RWPE1 (cell line): ENCODE data around the gene PLA2G7.

ENCODE experiments used
- CTCF ChIA-PET: fragments of 350-600 bp; sonication (Branson Sonifier 250); formaldehyde crosslinking; extraction: SDS; loops from one replicate; lab custom pipeline; 2021; lab: Yijun Ruan, JAX
- POLR2A ChIA-PET: fragments of 400-600 bp; formaldehyde crosslinking; extraction: SDS; loops from one replicate; lab custom pipeline; 2020; ENCODE audit warnings: antibody characterized with exemption; ENCODE audit not compliant: low non-redundant PET; lab: Yijun Ruan, JAX
- DNase-seq: peaks from one replicate; pipeline ENCODE4 v3.0.0; 2012; ENCODE audit warnings: low spot score
- H3K27ac ChIP-seq: fragments of 450-650 bp; 2 replicates; pipeline ENCODE4 v1.5.1; 2017
- TF ChIP-seq, protein P1 (sequence below): fragments of 450-650 bp; conservative IDR thresholded peaks from 2 replicates; pipeline ENCODE4 v1.5.1; 2017; ENCODE audit warnings: low read depth, mild to moderate bottlenecking

Gene PLA2G7

DNA sequence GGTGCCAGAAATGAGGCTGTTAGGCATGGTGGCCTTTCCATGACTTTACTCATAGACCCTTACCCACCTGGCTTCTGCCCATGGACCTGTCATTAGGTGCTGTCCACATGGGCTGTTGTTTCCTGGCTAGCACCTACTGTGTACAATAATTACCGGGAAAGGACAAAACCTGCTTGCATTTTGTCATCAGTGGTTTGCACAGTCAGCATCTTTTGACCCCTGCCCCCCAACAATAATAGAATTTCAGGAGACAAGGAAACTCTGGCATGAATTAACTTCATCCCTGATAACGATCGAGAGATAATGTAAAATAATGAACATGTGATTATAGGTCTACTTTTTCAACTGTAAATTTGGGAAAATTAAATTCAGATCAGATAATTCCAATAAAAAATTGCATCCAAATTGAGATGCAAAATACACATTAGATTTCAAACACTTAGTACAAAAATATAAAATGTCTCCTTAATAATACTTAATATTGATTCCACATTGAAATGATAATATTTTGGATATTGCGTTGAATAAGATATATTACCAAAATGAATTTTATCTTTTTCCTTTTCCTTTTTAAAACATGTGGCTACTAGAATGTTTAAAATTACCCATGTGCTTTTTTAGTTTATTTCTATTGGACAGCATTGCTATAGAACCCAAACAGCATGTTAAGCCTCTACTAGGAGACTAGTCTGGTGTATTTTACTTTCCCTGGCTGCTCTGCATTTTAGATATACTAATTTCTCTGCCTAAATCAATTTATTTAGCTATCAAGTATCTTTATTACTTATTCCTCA lies 24.0 kb upstream of the PLA2G7 start:
- CTCF ChIA-PET = no interaction called here
- TF ChIP-seq, protein P1, sequence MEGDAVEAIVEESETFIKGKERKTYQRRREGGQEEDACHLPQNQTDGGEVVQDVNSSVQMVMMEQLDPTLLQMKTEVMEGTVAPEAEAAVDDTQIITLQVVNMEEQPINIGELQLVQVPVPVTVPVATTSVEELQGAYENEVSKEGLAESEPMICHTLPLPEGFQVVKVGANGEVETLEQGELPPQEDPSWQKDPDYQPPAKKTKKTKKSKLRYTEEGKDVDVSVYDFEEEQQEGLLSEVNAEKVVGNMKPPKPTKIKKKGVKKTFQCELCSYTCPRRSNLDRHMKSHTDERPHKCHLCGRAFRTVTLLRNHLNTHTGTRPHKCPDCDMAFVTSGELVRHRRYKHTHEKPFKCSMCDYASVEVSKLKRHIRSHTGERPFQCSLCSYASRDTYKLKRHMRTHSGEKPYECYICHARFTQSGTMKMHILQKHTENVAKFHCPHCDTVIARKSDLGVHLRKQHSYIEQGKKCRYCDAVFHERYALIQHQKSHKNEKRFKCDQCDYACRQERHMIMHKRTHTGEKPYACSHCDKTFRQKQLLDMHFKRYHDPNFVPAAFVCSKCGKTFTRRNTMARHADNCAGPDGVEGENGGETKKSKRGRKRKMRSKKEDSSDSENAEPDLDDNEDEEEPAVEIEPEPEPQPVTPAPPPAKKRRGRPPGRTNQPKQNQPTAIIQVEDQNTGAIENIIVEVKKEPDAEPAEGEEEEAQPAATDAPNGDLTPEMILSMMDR = no peak
- DNase-seq = no peak
- POLR2A ChIA-PET = no interaction called here
- H3K27ac ChIP-seq = no peak overlapping the region

DNA sequence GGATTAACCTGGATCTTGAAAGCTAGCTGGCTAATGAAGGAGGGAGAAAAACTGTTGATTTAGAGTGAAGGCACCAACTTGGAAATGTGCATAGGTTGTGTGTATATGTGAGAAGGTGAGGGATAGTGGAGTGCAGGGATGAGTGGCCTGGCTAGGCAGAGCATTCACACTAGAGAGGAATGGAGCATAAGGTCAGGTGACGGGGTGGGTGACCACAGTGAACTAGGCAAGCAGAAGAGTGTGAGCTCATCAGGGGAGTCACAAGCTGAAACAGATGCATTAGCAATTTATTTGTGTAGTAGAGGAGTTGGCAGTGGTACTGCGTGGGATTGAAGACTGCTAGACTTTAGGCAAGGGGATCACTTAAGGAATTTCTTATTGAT lies 22.0 kb upstream of the PLA2G7 start:
- DNase-seq = no peak
- CTCF ChIA-PET = interaction anchor here (0.6 kb wide), 1 partner anchor 54 kb away, joined by 3 read pairs; no protein-coding TSS in a partner anchor
- POLR2A ChIA-PET = no interaction called here
- no peak overlapping the region for H3K27ac ChIP-seq
- TF ChIP-seq, protein P1 = no peak

DNA sequence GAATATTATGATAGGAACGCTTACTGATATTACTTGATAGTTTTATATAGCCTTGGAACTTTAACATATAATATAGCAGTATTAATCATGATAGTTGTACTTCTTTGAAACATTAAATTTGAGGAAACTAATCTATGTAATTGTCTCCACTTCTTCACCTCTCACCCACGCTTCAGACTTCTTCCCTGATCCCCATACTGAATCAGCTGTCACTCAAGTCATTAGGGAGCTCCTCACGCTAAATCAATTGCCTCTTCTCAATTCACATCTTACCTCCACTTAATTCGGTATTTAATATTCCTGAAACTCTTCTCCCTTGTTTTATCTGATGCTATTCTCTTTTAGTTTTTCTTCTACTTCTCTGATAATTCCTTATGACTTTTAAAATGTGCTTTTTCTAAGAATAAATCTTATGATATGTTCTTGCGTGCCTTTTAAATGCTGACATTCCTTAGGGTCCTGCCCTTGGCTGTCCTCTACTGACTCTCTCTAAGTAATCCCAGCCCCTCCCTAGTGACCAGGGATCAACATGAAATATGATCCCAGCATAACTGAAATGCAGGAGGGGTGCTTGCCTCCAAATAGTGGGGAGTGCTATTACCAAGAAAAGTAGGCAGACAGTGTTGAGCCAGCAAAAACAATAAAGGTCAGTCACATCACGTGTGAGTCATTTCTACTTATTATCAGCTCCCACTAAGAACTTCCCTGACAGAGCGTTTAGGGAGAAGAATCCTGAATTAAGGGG lies 21.5 kb upstream of the PLA2G7 start:
- no peak overlapping the region for H3K27ac ChIP-seq
- TF ChIP-seq, protein P1 = no peak
- ChIA-PET CTCF (interaction anchor here (0.6 kb wide), 1 partner anchor 53 kb away, joined by 3 read pairs; no protein-coding TSS in a partner anchor), POLR2A (no interaction called here)
- peak; percentile 4 for DNase-seq

DNA sequence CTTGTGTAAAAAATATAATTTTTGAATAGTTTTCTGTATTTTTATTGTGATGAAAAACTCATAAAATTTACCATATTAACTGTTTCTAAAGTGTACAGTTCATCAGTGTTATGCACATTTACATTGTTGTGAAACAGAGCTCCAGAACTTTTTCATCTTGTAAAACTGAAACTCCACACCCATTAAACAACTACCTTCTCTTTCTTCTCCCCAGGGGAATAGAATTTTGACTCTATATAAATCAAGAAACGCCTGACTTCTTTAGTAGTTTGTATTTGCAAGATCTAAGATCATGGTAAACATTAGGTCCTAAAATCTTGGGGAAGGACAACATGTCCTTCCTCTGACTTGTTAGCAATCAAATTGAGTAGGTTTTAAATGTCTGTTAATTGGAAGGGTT lies 20.7 kb upstream of the PLA2G7 start:
- TF ChIP-seq, protein P1 = no peak
- ChIA-PET CTCF (interaction anchor here (0.8 kb wide), 1 partner anchor 665 kb away, joined by 3 read pairs; no protein-coding TSS in a partner anchor), POLR2A (no interaction called here)
- DNase-seq = no peak
- H3K27ac ChIP-seq = no peak overlapping the region

DNA sequence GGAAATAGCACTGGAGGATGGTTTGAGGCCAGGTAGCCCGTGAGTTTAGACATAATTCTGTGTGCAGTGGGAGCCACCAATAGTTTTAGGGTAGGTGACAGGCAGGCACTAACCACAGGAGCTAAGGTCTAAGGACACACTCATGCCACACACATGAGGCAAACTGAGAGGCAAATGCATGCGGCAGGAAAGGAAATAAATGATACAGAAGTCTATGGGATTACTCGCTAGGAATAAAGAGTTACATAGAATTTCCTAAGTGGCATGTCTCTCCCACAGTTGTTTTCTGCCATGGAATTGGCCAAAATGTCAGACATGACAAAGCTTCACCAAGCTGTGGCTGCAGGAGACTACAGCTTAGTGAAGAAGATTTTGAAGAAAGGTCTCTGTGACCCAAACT lies 16.5 kb upstream of the PLA2G7 start:
- CTCF ChIA-PET = interaction anchor here (0.6 kb wide), 1 partner anchor 476 kb away, joined by 6 read pairs; no protein-coding TSS in a partner anchor
- TF ChIP-seq, protein P1 = no peak
- DNase-seq = no peak
- no peak overlapping the region for H3K27ac ChIP-seq
- POLR2A ChIA-PET = no interaction called here

DNA sequence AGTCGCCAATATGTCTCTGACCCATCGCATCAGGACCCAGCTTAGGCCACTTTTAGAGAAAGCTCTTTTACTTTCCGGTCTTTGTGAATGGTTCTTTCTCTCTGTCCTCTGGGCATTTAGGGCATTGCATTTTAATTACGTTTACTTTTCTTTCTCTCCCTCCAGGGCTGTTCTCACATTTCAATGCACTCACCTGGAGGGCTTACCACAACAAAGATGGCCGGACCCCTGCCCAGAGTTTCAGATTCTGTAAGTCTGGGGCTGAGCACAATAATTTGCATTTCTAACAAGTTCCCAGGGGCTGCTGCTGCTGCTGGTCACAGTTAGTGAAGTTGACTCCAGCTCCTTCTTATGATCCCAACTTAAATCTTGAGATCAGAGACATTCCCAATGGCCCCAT lies 14.6 kb upstream of the PLA2G7 start:
- TF ChIP-seq, protein P1 = no peak
- ChIA-PET CTCF (interaction anchor here (0.5 to 0.7 kb wide), 3 partner anchors 52 to 299 kb away, joined by 3 to 5 read pairs (median 3); no protein-coding TSS in a partner anchor), POLR2A (no interaction called here)
- no peak overlapping the region for H3K27ac ChIP-seq
- no peak for DNase-seq
